HepG2 (cell line): Measurements from ENCODE around the gene C20orf204. TPM values are rescaled to one million over a fixed set of nuclear protein-coding genes. Genes with fewer than 3 reads are reported as not detected.

Experiments
- DNMT1 ChIP-seq: sonication (generic); formaldehyde crosslinking; IDR thresholded peaks from 2 replicates; pipeline ENCODE4 v1.5.1; 2020; ENCODE audit warnings: mild to moderate bottlenecking, missing genetic modification reagents
- EP300 ChIP-seq, 3 experiments: sonication (generic) in 1 of 3; formaldehyde crosslinking in 1 of 3; IDR thresholded peaks; 2 replicates each; pipeline versions ENCODE4 v1.5.1 to v1.6.1; 2011 to 2020; ENCODE audit warnings: low read depth in 2 of 3, low read length in 2 of 3, borderline replicate concordance in 1 of 3, improper control_type of control experiment in 1 of 3, mild to moderate bottlenecking in 1 of 3, missing genetic modification reagents in 1 of 3, moderate library complexity in 1 of 3
- NRL ChIP-seq: sonication (generic); formaldehyde crosslinking; IDR thresholded peaks from 2 replicates; pipeline ENCODE4 v1.5.0; 2020; ENCODE audit warnings: missing genetic modification reagents, mild to moderate bottlenecking, moderate library complexity, borderline replicate concordance
- POLR2AphosphoS5 ChIP-seq: IDR thresholded peaks from 2 replicates; pipeline ENCODE4 v1.6.1; 2012; ENCODE audit warnings: low read depth, low read length
- SMARCC2 ChIP-seq: fragments of 450-650 bp; IDR thresholded peaks from 2 replicates; pipeline ENCODE4 v1.6.1; 2017; ENCODE audit warnings: antibody characterized with exemption, mild to moderate bottlenecking
- SRF ChIP-seq: IDR thresholded peaks from 2 replicates; pipeline ENCODE4 v1.6.1; 2011; ENCODE audit warnings: mild to moderate bottlenecking, low read depth, low read length, moderate library complexity
- WIZ ChIP-seq: sonication (generic); formaldehyde crosslinking; IDR thresholded peaks from 2 replicates; pipeline ENCODE4 v1.5.1; 2020; ENCODE audit warnings: mild to moderate bottlenecking, missing genetic modification reagents
- ZNF337 ChIP-seq: sonication (generic); formaldehyde crosslinking; IDR thresholded peaks from 2 replicates; pipeline ENCODE4 v1.5.1; 2020; ENCODE audit warnings: missing genetic modification reagents, low read depth, mild to moderate bottlenecking, borderline replicate concordance
- ZNF441 ChIP-seq: sonication (generic); formaldehyde crosslinking; IDR thresholded peaks from 2 replicates; pipeline ENCODE4 v1.7.0; 2021; ENCODE audit warnings: missing genetic modification reagents, borderline replicate concordance
- ZSCAN12 ChIP-seq: sonication (generic); formaldehyde crosslinking; IDR thresholded peaks from 2 replicates; pipeline ENCODE4 v1.9.0; 2021; ENCODE audit warnings: mild to moderate bottlenecking, missing genetic modification reagents
- polyA plus RNA-seq, 8 experiments: library from polyadenylated mRNA; depleted of rRNA in 3 of 8; stranded (reverse) in 7 of 8; unstranded in 1 of 8; fragments of >200 nt; fragmentation: Illumina TruSeq in 4 of 8; extraction: Trizol in 4 of 8; gene quantifications; 2 replicates each; pipeline versions ENCODE4 v1.2.1 to v1.2.3, GENCODE V29; 2011 to 2016; ENCODE audit warnings: low read depth in 4 of 8, missing spikeins in 1 of 8, mixed read lengths in 1 of 8; ENCODE audit not compliant: insufficient read depth in 1 of 8
- total RNA-seq, 5 experiments: library from RNA; depleted of rRNA; stranded (reverse); fragments of >200 nt; fragmentation: Illumina TruSeq; extraction: Trizol; gene quantifications; 2 replicates each; pipeline ENCODE4 v1.2.3, GENCODE V29; 2016; ENCODE audit warnings: low read depth in 1 of 5
- TF ChIP-seq, protein P1 (sequence below): sonication (generic); formaldehyde crosslinking; IDR thresholded peaks from 2 replicates; pipeline ENCODE4 v1.5.0; 2020; ENCODE audit warnings: mild to moderate bottlenecking, missing genetic modification reagents, borderline replicate concordance
- TF ChIP-seq, protein P2 (sequence below): sonication (generic); formaldehyde crosslinking; IDR thresholded peaks from 2 replicates; pipeline ENCODE4 v1.8.0; 2022; ENCODE audit warnings: missing genetic modification reagents, mild to moderate bottlenecking, moderate library complexity, borderline replicate concordance
- TF ChIP-seq, protein P3 (sequence below): sonication (generic); formaldehyde crosslinking; IDR thresholded peaks from 2 replicates; pipeline ENCODE4 v1.4.0; 2020; ENCODE audit warnings: missing genetic modification reagents, borderline replicate concordance
- TF ChIP-seq, protein P4 (sequence below): sonication (generic); formaldehyde crosslinking; IDR thresholded peaks from 2 replicates; pipeline ENCODE4 v1.4.0; 2020; ENCODE audit warnings: mild to moderate bottlenecking, missing genetic modification reagents
- TF ChIP-seq, protein P5 (sequence below): sonication (generic); formaldehyde crosslinking; conservative IDR thresholded peaks from 2 replicates; pipeline ENCODE4 v1.8.0; 2022; ENCODE audit warnings: low read depth, missing genetic modification reagents

The C20orf204 gene
- total and polyA plus RNA-seq, 2 of the 13 experiments (the other 11 are each of a cell fraction or from before 2014, with no cell fraction given): 22.1 to 80.0 TPM

DNA sequence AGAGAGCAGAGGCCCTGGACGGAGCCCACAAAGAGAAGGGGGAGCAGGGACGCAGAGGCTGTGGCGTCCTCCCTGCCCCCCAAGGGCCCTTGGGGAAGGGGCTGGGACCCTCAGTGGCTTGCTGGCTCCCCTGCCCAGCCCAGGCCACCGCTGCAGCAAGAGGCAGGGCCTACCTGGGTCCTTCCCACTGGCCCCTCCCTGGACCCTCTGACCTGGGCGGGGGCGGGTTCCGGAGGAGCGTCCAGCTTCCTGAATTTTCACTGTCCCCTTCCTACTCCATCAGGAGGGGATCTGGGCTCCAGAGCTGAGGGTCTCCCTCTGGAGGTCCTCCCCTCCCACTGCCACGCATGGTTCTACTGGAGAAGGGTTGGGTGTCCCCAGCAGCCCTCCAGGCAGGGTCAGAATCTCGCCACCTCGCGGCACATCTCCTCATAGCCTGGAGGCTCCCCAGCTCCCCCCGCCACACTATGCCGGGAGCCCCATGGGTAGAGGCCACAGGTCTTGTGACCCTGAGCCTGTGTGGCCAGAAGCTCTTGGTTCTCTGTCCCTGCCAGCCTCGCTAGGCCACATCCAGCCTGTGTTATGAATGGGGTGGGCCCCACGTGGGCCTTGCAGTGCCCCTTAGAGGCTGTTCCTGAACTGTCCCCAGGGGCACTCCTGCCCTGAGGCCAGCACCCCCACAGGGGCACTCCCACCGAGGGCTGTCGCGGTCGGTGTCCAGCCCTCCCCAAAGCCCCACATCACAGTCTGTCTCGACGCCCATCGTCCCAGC is 14.5 kb downstream of the C20orf204 start (continued):
- TF ChIP-seq ZNF337 (CRISPR knock-in tag): peak; percentile 7; the same call in 1 of the 2 replicates
- TF ChIP-seq ZNF441 (CRISPR knock-in tag): no peak; the same call in 1 of the 2 replicates
- TF ChIP-seq, protein P1, sequence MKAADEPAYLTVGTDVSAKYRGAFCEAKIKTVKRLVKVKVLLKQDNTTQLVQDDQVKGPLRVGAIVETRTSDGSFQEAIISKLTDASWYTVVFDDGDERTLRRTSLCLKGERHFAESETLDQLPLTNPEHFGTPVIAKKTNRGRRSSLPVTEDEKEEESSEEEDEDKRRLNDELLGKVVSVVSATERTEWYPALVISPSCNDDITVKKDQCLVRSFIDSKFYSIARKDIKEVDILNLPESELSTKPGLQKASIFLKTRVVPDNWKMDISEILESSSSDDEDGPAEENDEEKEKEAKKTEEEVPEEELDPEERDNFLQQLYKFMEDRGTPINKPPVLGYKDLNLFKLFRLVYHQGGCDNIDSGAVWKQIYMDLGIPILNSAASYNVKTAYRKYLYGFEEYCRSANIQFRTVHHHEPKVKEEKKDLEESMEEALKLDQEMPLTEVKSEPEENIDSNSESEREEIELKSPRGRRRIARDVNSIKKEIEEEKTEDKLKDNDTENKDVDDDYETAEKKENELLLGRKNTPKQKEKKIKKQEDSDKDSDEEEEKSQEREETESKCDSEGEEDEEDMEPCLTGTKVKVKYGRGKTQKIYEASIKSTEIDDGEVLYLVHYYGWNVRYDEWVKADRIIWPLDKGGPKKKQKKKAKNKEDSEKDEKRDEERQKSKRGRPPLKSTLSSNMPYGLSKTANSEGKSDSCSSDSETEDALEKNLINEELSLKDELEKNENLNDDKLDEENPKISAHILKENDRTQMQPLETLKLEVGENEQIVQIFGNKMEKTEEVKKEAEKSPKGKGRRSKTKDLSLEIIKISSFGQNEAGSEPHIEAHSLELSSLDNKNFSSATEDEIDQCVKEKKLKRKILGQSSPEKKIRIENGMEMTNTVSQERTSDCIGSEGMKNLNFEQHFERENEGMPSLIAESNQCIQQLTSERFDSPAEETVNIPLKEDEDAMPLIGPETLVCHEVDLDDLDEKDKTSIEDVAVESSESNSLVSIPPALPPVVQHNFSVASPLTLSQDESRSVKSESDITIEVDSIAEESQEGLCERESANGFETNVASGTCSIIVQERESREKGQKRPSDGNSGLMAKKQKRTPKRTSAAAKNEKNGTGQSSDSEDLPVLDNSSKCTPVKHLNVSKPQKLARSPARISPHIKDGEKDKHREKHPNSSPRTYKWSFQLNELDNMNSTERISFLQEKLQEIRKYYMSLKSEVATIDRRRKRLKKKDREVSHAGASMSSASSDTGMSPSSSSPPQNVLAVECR (CRISPR knock-in tag): peak; percentile 61
- TF ChIP-seq EP300 (IDR thresholded peaks at IDR 0.05; ENCODE audit: low read depth in 2 of 2, low read length in 2 of 2): 0 out of 4 replicates have a peak, but pooled peaks of 1 of the 2 experiments have one; percentile 14
- no peak for TF ChIP-seq EP300 (CRISPR knock-in tag; IDR thresholded peaks at IDR 0.05; ENCODE audit: borderline replicate concordance)
- peak; percentile 53; the same call in 1 of the 2 replicates for TF ChIP-seq ZSCAN12
- peak; percentile 59; the same call in 1 of the 2 replicates for TF ChIP-seq POLR2AphosphoS5
- TF ChIP-seq, protein P2, sequence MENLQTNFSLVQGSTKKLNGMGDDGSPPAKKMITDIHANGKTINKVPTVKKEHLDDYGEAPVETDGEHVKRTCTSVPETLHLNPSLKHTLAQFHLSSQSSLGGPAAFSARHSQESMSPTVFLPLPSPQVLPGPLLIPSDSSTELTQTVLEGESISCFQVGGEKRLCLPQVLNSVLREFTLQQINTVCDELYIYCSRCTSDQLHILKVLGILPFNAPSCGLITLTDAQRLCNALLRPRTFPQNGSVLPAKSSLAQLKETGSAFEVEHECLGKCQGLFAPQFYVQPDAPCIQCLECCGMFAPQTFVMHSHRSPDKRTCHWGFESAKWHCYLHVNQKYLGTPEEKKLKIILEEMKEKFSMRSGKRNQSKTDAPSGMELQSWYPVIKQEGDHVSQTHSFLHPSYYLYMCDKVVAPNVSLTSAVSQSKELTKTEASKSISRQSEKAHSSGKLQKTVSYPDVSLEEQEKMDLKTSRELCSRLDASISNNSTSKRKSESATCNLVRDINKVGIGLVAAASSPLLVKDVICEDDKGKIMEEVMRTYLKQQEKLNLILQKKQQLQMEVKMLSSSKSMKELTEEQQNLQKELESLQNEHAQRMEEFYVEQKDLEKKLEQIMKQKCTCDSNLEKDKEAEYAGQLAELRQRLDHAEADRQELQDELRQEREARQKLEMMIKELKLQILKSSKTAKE: 0 out of 2 replicates have a peak, but pooled peaks have one; percentile 27
- TF ChIP-seq NRL (CRISPR knock-in tag): peak; percentile 33; the same call in 1 of the 2 replicates
- TF ChIP-seq DNMT1 (CRISPR knock-in tag): no peak
- TF ChIP-seq, protein P3, sequence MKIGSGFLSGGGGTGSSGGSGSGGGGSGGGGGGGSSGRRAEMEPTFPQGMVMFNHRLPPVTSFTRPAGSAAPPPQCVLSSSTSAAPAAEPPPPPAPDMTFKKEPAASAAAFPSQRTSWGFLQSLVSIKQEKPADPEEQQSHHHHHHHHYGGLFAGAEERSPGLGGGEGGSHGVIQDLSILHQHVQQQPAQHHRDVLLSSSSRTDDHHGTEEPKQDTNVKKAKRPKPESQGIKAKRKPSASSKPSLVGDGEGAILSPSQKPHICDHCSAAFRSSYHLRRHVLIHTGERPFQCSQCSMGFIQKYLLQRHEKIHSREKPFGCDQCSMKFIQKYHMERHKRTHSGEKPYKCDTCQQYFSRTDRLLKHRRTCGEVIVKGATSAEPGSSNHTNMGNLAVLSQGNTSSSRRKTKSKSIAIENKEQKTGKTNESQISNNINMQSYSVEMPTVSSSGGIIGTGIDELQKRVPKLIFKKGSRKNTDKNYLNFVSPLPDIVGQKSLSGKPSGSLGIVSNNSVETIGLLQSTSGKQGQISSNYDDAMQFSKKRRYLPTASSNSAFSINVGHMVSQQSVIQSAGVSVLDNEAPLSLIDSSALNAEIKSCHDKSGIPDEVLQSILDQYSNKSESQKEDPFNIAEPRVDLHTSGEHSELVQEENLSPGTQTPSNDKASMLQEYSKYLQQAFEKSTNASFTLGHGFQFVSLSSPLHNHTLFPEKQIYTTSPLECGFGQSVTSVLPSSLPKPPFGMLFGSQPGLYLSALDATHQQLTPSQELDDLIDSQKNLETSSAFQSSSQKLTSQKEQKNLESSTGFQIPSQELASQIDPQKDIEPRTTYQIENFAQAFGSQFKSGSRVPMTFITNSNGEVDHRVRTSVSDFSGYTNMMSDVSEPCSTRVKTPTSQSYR (CRISPR knock-in tag): no peak
- no peak for TF ChIP-seq SRF
- TF ChIP-seq, protein P4, sequence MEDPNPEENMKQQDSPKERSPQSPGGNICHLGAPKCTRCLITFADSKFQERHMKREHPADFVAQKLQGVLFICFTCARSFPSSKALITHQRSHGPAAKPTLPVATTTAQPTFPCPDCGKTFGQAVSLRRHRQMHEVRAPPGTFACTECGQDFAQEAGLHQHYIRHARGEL (CRISPR knock-in tag): no peak
- TF ChIP-seq, protein P5, sequence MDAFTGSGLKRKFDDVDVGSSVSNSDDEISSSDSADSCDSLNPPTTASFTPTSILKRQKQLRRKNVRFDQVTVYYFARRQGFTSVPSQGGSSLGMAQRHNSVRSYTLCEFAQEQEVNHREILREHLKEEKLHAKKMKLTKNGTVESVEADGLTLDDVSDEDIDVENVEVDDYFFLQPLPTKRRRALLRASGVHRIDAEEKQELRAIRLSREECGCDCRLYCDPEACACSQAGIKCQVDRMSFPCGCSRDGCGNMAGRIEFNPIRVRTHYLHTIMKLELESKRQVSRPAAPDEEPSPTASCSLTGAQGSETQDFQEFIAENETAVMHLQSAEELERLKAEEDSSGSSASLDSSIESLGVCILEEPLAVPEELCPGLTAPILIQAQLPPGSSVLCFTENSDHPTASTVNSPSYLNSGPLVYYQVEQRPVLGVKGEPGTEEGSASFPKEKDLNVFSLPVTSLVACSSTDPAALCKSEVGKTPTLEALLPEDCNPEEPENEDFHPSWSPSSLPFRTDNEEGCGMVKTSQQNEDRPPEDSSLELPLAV (CRISPR knock-in tag): no peak
- no peak for TF ChIP-seq WIZ (CRISPR knock-in tag)
- TF ChIP-seq SMARCC2: no peak
